Activated naive CD8-positive, alpha-beta T cell treated with anti-CD3 and anti-CD28 coated beads for 36 hours (primary cell): ENCODE data around the gene FAM131C. TPM values are rescaled to one million over a fixed set of nuclear protein-coding genes. Genes with fewer than 3 reads are reported as not detected.

Experiments
- DNase-seq: peaks from one replicate; pipeline ENCODE4 v3.0.0; 2021
- H3K27ac Mint-ChIP-seq: one replicate; pipeline ENCODE4 v1.8.0; 2022; ENCODE audit warnings: mild to moderate bottlenecking, moderate library complexity, mixed read lengths
- H3K27me3 Mint-ChIP-seq: one replicate; pipeline ENCODE4 v1.8.0; 2022; ENCODE audit warnings: mild to moderate bottlenecking, mixed read lengths
- H3K36me3 Mint-ChIP-seq: one replicate; pipeline ENCODE4 v1.8.0; 2021; ENCODE audit warnings: mild to moderate bottlenecking, mixed read lengths
- H3K4me1 Mint-ChIP-seq: one replicate; pipeline ENCODE4 v1.8.0; 2021; ENCODE audit warnings: mixed read lengths
- H3K4me3 Mint-ChIP-seq: one replicate; pipeline ENCODE4 v1.8.0; 2022; ENCODE audit warnings: mild to moderate bottlenecking, moderate library complexity, mixed read lengths
- H3K9me3 Mint-ChIP-seq: one replicate; pipeline ENCODE4 v1.8.0; 2022; ENCODE audit warnings: mixed read lengths
- total RNA-seq, 2 experiments: library from RNA; stranded (reverse); gene quantifications; one replicate each; pipeline ENCODE4 v1.2.3, GENCODE V29; 2021

FAM131C gene
- total RNA-seq, 2 experiments from 2014 or later, result 0.34 to 0.45 TPM

- peaks cover 6% of the 10 kb centered on the region for H3K4me1 Mint-ChIP-seq
- no peak overlapping the region for H3K27ac Mint-ChIP-seq
- no peaks in the 10 kb centered on the region for H3K9me3 Mint-ChIP-seq
- H3K36me3 Mint-ChIP-seq, result no peaks in the 10 kb centered on the region
- no peak overlapping the region for H3K4me3 Mint-ChIP-seq
- H3K27me3 Mint-ChIP-seq, result peaks cover 15% of the 10 kb centered on the region
- no peak for DNase-seq
Measured at GRCh38 chr1:16015960-16016901, 57.2 kb downstream of the FAM131C start.

- no peak for DNase-seq
- Mint-ChIP-seq H3K36me3 (no peaks in the 10 kb centered on the region), H3K27ac (no peak overlapping the region), H3K9me3 (no peaks in the 10 kb centered on the region), H3K27me3 (peaks cover 15% of the 10 kb centered on the region), H3K4me1 (peaks cover 6% of the 10 kb centered on the region), H3K4me3 (no peak overlapping the region)
Measured at GRCh38 chr1:16015491-16015890, 58.0 kb downstream of the FAM131C start.

- no peak overlapping the region for H3K27ac Mint-ChIP-seq
- no peak overlapping the region for H3K4me3 Mint-ChIP-seq
Measured at GRCh38 chr1:16014509-16015482, 58.7 kb downstream of the FAM131C start.

GRCh38 chr1:16013908-16014258 is 59.6 kb downstream of the FAM131C start:
- Mint-ChIP-seq H3K36me3 (no peaks in the 10 kb centered on the region), H3K4me1 (peaks cover 6% of the 10 kb centered on the region), H3K9me3 (no peaks in the 10 kb centered on the region), H3K27ac (no peak overlapping the region), H3K27me3 (peaks cover 15% of the 10 kb centered on the region), H3K4me3 (no peak overlapping the region)
- DNase-seq, result no peak

More at GRCh38 chr1:16014509-16015482, 58.7 kb downstream of the FAM131C start:
- Mint-ChIP-seq H3K36me3 (no peaks in the 10 kb centered on the region), H3K4me1 (peaks cover 6% of the 10 kb centered on the region), H3K9me3 (no peaks in the 10 kb centered on the region), H3K27me3 (peaks cover 15% of the 10 kb centered on the region)
- no peak for DNase-seq

- Mint-ChIP-seq H3K27ac (no peak overlapping the region), H3K9me3 (no peaks in the 10 kb centered on the region), H3K36me3 (no peaks in the 10 kb centered on the region), H3K27me3 (peaks cover 15% of the 10 kb centered on the region), H3K4me3 (no peak overlapping the region), H3K4me1 (peaks cover 6% of the 10 kb centered on the region)
- DNase-seq, result peak; percentile 76
Measured at GRCh38 chr1:16013220-16013907, 60.1 kb downstream of the FAM131C start.

- no peak overlapping the region for H3K27ac Mint-ChIP-seq
- no peaks in the 10 kb centered on the region for H3K36me3 Mint-ChIP-seq
- no peaks in the 10 kb centered on the region for H3K9me3 Mint-ChIP-seq
- H3K27me3 Mint-ChIP-seq, result peaks cover 15% of the 10 kb centered on the region
- peak overlapping the region; percentile 53 for H3K4me3 Mint-ChIP-seq
- DNase-seq, result peak; percentile 41
- H3K4me1 Mint-ChIP-seq, result peaks cover 6% of the 10 kb centered on the region
Measured at GRCh38 chr1:16012590-16013219, 60.7 kb downstream of the FAM131C start.

- H3K27ac Mint-ChIP-seq, result no peak overlapping the region
- H3K4me1 Mint-ChIP-seq, result peaks cover 7% of the 10 kb centered on the region
- no peaks in the 10 kb centered on the region for H3K9me3 Mint-ChIP-seq
- DNase-seq, result no peak
- H3K27me3 Mint-ChIP-seq, result peaks cover 15% of the 10 kb centered on the region
- H3K4me3 Mint-ChIP-seq, result peak overlapping the region; percentile 53
- H3K36me3 Mint-ChIP-seq, result no peaks in the 10 kb centered on the region
Measured at GRCh38 chr1:16011936-16012589, 61.4 kb downstream of the FAM131C start.

- no peaks in the 10 kb centered on the region for H3K36me3 Mint-ChIP-seq
- peaks cover 15% of the 10 kb centered on the region for H3K27me3 Mint-ChIP-seq
- DNase-seq, result no peak
- no peak overlapping the region for H3K27ac Mint-ChIP-seq
- H3K4me3 Mint-ChIP-seq, result no peak overlapping the region
- H3K9me3 Mint-ChIP-seq, result no peaks in the 10 kb centered on the region
- H3K4me1 Mint-ChIP-seq, result peaks cover 14% of the 10 kb centered on the region
Measured at GRCh38 chr1:16010837-16011236, 62.6 kb downstream of the FAM131C start.

GRCh38 chr1:16009678-16010077 is 63.8 kb downstream of the FAM131C start:
- no peak overlapping the region for H3K27ac Mint-ChIP-seq
- H3K4me3 Mint-ChIP-seq, result no peak overlapping the region
- H3K36me3 Mint-ChIP-seq, result no peaks in the 10 kb centered on the region
- no peak for DNase-seq
- no peaks in the 10 kb centered on the region for H3K9me3 Mint-ChIP-seq
- H3K27me3 Mint-ChIP-seq, result peaks cover 9% of the 10 kb centered on the region
- H3K4me1 Mint-ChIP-seq, result peaks cover 14% of the 10 kb centered on the region

- peaks cover 7% of the 10 kb centered on the region for H3K27me3 Mint-ChIP-seq
- no peaks in the 10 kb centered on the region for H3K9me3 Mint-ChIP-seq
- no peak overlapping the region for H3K4me3 Mint-ChIP-seq
- H3K4me1 Mint-ChIP-seq, result peaks cover 14% of the 10 kb centered on the region
- H3K27ac Mint-ChIP-seq, result no peak overlapping the region
- peak; percentile 69 for DNase-seq
- H3K36me3 Mint-ChIP-seq, result no peaks in the 10 kb centered on the region
Measured at GRCh38 chr1:16009030-16009460, 64.4 kb downstream of the FAM131C start.

Other genes starting within 250 kb of the FAM131C start
- 10 to 100 TPM; 49.3 to 51.9 TPM for gene SPEN, start 225.9 kb downstream of the FAM131C start, total RNA-seq
- gene ZBTB17, start 97.5 kb downstream of the FAM131C start, total RNA-seq, result 10 to 100 TPM; 52.3 to 56.1 TPM
- gene SRARP, start 69.4 kb downstream of the FAM131C start, total RNA-seq, result not detected
- not detected for gene HSPB7, start 55.6 kb downstream of the FAM131C start, total RNA-seq
- not detected for gene CLCNKA, start 51.6 kb downstream of the FAM131C start, total RNA-seq
- gene CLCNKB, start 29.9 kb downstream of the FAM131C start, total RNA-seq, result not detected
- under 1 TPM in 1 of 2 experiments, not detected in 1; 0.08 TPM for gene EPHA2, start 82.4 kb upstream of the FAM131C start, total RNA-seq
- 1 to 10 TPM; 4.4 to 4.5 TPM for gene ARHGEF19, start 139.0 kb upstream of the FAM131C start, total RNA-seq
- 1 to 10 TPM; 2.2 to 2.5 TPM for gene CPLANE2, start 163.5 kb upstream of the FAM131C start, total RNA-seq